WERI-Rb-1 (cell line): ENCODE measurements around the gene GJA4.

Experiments used
- DNase-seq: peaks from one replicate; pipeline ENCODE4 v3.0.0-alpha.2; 2020
- H3K27ac ChIP-seq: fragments of 250-450 bp; sonication (Bioruptor Pico); 2 replicates; pipeline ENCODE4 v1.5.1; 2020; ENCODE audit warnings: mild to moderate bottlenecking, moderate library complexity
- H3K27me3 ChIP-seq: fragments of 250-450 bp; sonication (Bioruptor Pico); 2 replicates; pipeline ENCODE4 v1.5.1; 2021; ENCODE audit warnings: mild to moderate bottlenecking, low read depth, moderate library complexity; ENCODE audit not compliant: insufficient read depth, severe bottlenecking
- H3K36me3 ChIP-seq: fragments of 250-450 bp; sonication (Bioruptor Pico); 2 replicates; pipeline ENCODE4 v1.5.1; 2020; ENCODE audit warnings: mild to moderate bottlenecking, moderate library complexity
- H3K4me3 ChIP-seq: 2 replicates; pipeline ENCODE4 v1.5.1; 2011; ENCODE audit warnings: low read depth, mild to moderate bottlenecking, control low read depth, low read length
- H3K9me3 ChIP-seq: fragments of 250-450 bp; sonication (Bioruptor Pico); 2 replicates; pipeline ENCODE4 v1.5.1; 2021; ENCODE audit warnings: mild to moderate bottlenecking, moderate library complexity; ENCODE audit not compliant: severe bottlenecking
- CTCF ChIP-seq: IDR thresholded peaks from 2 replicates; pipeline ENCODE4 v1.5.1; 2011; ENCODE audit warnings: low read depth, mild to moderate bottlenecking, control low read depth, inconsistent platforms, low read length

Gene GJA4

GRCh38 chr1:34839526-34840305, 46.9 kb downstream of the GJA4 start:
- Histone ChIP-seq H3K27me3 (no peaks in the 10 kb centered on the region), H3K36me3 (no peaks in the 10 kb centered on the region), H3K27ac (no peak overlapping the region), H3K9me3 (no peaks in the 10 kb centered on the region), H3K4me3 (no peak overlapping the region)
- TF ChIP-seq CTCF: no peak
- no peak for DNase-seq

- no peak for TF ChIP-seq CTCF
- no peaks in the 10 kb centered on the region for H3K9me3 ChIP-seq
- H3K27me3 ChIP-seq: no peaks in the 10 kb centered on the region
- no peak overlapping the region for H3K27ac ChIP-seq
- DNase-seq: no peak
- H3K4me3 ChIP-seq: no peak overlapping the region
- no peaks in the 10 kb centered on the region for H3K36me3 ChIP-seq
Measured at GRCh38 chr1:34840426-34840825, 47.6 kb downstream of the GJA4 start.

- H3K4me3 ChIP-seq: no peak overlapping the region
- no peaks in the 10 kb centered on the region for H3K9me3 ChIP-seq
- no peak for TF ChIP-seq CTCF
- no peaks in the 10 kb centered on the region for H3K36me3 ChIP-seq
- DNase-seq: no peak
- no peak overlapping the region for H3K27ac ChIP-seq
- H3K27me3 ChIP-seq: no peaks in the 10 kb centered on the region
Measured at GRCh38 chr1:34842073-34842472, 49.3 kb downstream of the GJA4 start.

GRCh38 chr1:34842952-34843371, 50.2 kb downstream of the GJA4 start:
- no peak for TF ChIP-seq CTCF
- no peak for DNase-seq
- no peak overlapping the region for H3K4me3 ChIP-seq
- H3K36me3 ChIP-seq: no peaks in the 10 kb centered on the region
- no peaks in the 10 kb centered on the region for H3K27me3 ChIP-seq
- no peaks in the 10 kb centered on the region for H3K9me3 ChIP-seq
- no peak overlapping the region for H3K27ac ChIP-seq

- Histone ChIP-seq H3K36me3 (no peaks in the 10 kb centered on the region), H3K4me3 (no peak overlapping the region), H3K27me3 (no peaks in the 10 kb centered on the region), H3K27ac (no peak overlapping the region), H3K9me3 (no peaks in the 10 kb centered on the region)
- peak; percentile 18 for DNase-seq
- TF ChIP-seq CTCF: no peak
Measured at GRCh38 chr1:34843392-34844251, 50.8 kb downstream of the GJA4 start.
